NCI-H1105 (cell line): ENCODE data around the gene ATP5ME.
A peak's percentile ranks its signal among the peaks of the same experiment; 100 is the strongest.

ENCODE experiments used
- DNase-seq: peaks from one replicate; lab custom pipeline; 2025; lab: John Stamatoyannopoulos, UW

Gene ATP5ME

GRCh38 chr4:666822-667544 is 7.1 kb downstream of the ATP5ME start:
- DNase-seq: no peak

- no peak for DNase-seq
Observed at GRCh38 chr4:666436-666810, 7.7 kb downstream of the ATP5ME start.

- DNase-seq: no peak
Observed at GRCh38 chr4:665751-666435, 8.2 kb downstream of the ATP5ME start.

- no peak for DNase-seq
Observed at GRCh38 chr4:665381-665750, 8.7 kb downstream of the ATP5ME start.

- DNase-seq: no peak
Observed at GRCh38 chr4:664713-665231, 9.3 kb downstream of the ATP5ME start.

- DNase-seq: peak; percentile 11
Observed at GRCh38 chr4:663438-664428, 10.3 kb downstream of the ATP5ME start.

GRCh38 chr4:663046-663437 is 11.0 kb downstream of the ATP5ME start:
- DNase-seq: no peak

GRCh38 chr4:661881-662761 is 12.0 kb downstream of the ATP5ME start:
- no peak for DNase-seq

- no peak for DNase-seq
Observed at GRCh38 chr4:661231-661630, 12.8 kb downstream of the ATP5ME start.

- DNase-seq: no peak
Observed at GRCh38 chr4:660401-660800, 13.7 kb downstream of the ATP5ME start.

GRCh38 chr4:659851-660250 is 14.2 kb downstream of the ATP5ME start:
- DNase-seq: no peak

GRCh38 chr4:658681-659667 is 15.1 kb downstream of the ATP5ME start:
- no peak for DNase-seq

GRCh38 chr4:657834-658667 is 16.0 kb downstream of the ATP5ME start:
- DNase-seq: no peak

- no peak for DNase-seq
Observed at GRCh38 chr4:657338-657833, 16.7 kb downstream of the ATP5ME start.

GRCh38 chr4:656436-657337 is 17.4 kb downstream of the ATP5ME start:
- DNase-seq: no peak

GRCh38 chr4:655464-656151 is 18.5 kb downstream of the ATP5ME start:
- no peak for DNase-seq

GRCh38 chr4:654871-655463 is 19.1 kb downstream of the ATP5ME start:
- no peak for DNase-seq
